ENCODE data around the gene SMPD4. TPM values are rescaled to one million over a fixed set of nuclear protein-coding genes. Genes with fewer than 3 reads are reported as not detected.
"Not testable (repeated sequence)": the region's sequence is repeated elsewhere in the genome, so short reads cannot be mapped to it uniquely, and the experiment has no call there.

SMPD4 gene
- polyA plus RNA-seq, 4 donors, result 50.3 to 82.2 (median 62.3) TPM

GRCh38 chr2:130141645-130142370 lies 39.6 kb downstream of the SMPD4 start:
- DNase-seq (ENCODE audit: low read depth in 4 of 4, low spot score in 2 of 4), result not testable (repeated sequence)

- not testable (repeated sequence) for DNase-seq (ENCODE audit: low read depth in 4 of 4, low spot score in 2 of 4)
These were observed 40.4 kb downstream of the SMPD4 start for GRCh38 chr2:130141002-130141401.

GRCh38 chr2:130140516-130140915 lies 40.9 kb downstream of the SMPD4 start:
- not testable (repeated sequence) for DNase-seq (ENCODE audit: low read depth in 4 of 4, low spot score in 2 of 4)

GRCh38 chr2:130139331-130140280 lies 41.8 kb downstream of the SMPD4 start:
- DNase-seq (ENCODE audit: low read depth in 4 of 4, low spot score in 2 of 4), result not testable (repeated sequence)

GRCh38 chr2:130138841-130139251 lies 42.6 kb downstream of the SMPD4 start:
- DNase-seq (ENCODE audit: low read depth in 4 of 4, low spot score in 2 of 4), result not testable (repeated sequence)

GRCh38 chr2:130138326-130138725 lies 43.1 kb downstream of the SMPD4 start:
- not testable (repeated sequence) for DNase-seq (ENCODE audit: low read depth in 4 of 4, low spot score in 2 of 4)

- not testable (repeated sequence) for DNase-seq (ENCODE audit: low read depth in 4 of 4, low spot score in 2 of 4)
These were observed 44.3 kb downstream of the SMPD4 start for GRCh38 chr2:130137118-130137517.

GRCh38 chr2:130136546-130136945 lies 44.9 kb downstream of the SMPD4 start:
- DNase-seq (ENCODE audit: low read depth in 4 of 4, low spot score in 2 of 4), result not testable (repeated sequence)

- DNase-seq (ENCODE audit: low read depth in 4 of 4, low spot score in 2 of 4), result no peak
These were observed 45.5 kb downstream of the SMPD4 start for GRCh38 chr2:130135692-130136541.

GRCh38 chr2:130129120-130129829 lies 52.1 kb downstream of the SMPD4 start, which contains the start of gene POTEF:
Gene POTEF, minus strand, starts transcription at chr2:130129222. Its CDS starts 8,707 bp downstream, at chr2:130120515.
- DNase-seq (ENCODE audit: low read depth in 4 of 4, low spot score in 2 of 4), result not testable (repeated sequence)

GRCh38 chr2:130128464-130128863 lies 52.9 kb downstream of the SMPD4 start:
- not testable (repeated sequence) for DNase-seq (ENCODE audit: low read depth in 4 of 4, low spot score in 2 of 4)

GRCh38 chr2:130127726-130128125 lies 53.7 kb downstream of the SMPD4 start:
- DNase-seq (ENCODE audit: low read depth in 4 of 4, low spot score in 2 of 4), result not testable (repeated sequence)

- not testable (repeated sequence) for DNase-seq (ENCODE audit: low read depth in 4 of 4, low spot score in 2 of 4)
These were observed 60.5 kb downstream of the SMPD4 start for GRCh38 chr2:130120924-130121323.

- peak in 3 of 4 donors; percentile 6 to 29 (median 26) for DNase-seq (ENCODE audit: low read depth in 4 of 4, low spot score in 2 of 4)
These were observed 78.6 kb downstream of the SMPD4 start for GRCh38 chr2:130102597-130103363.

Other genes starting within 250 kb of the SMPD4 start
- gene RAB6C, start 201.9 kb downstream of the SMPD4 start, polyA plus RNA-seq (ENCODE audit: insufficient read length in 4 of 4), result under 1 TPM; 0.18 to 0.91 (median 0.81) TPM
- gene POTEF, start 52.4 kb downstream of the SMPD4 start, polyA plus RNA-seq (ENCODE audit: insufficient read length in 4 of 4), result under 1 TPM in 3 of 4 donors, not detected in 1; 0.10 to 0.13 (median 0.11) TPM
- gene CCDC74B, start 36.5 kb downstream of the SMPD4 start, polyA plus RNA-seq (ENCODE audit: insufficient read length in 4 of 4), result 10 to 100 TPM in 3 of 4 donors, 1 to 10 TPM in 1; 7.3 to 26.2 (median 16.5) TPM
- 100 to 1,000 TPM in 3 of 4 donors, 10 to 100 TPM in 1; 73.6 to 242 (median 161) TPM for gene MZT2B, start 660 bp upstream of the SMPD4 start, polyA plus RNA-seq (ENCODE audit: insufficient read length in 4 of 4)
- under 1 TPM in 2 of 4 donors, not detected in 2; 0.11 to 0.26 TPM for gene TUBA3E, start 16.8 kb upstream of the SMPD4 start, polyA plus RNA-seq (ENCODE audit: insufficient read length in 4 of 4)
- 10 to 100 TPM; 32.9 to 43.6 (median 39.1) TPM for gene IMP4, start 161.3 kb upstream of the SMPD4 start, polyA plus RNA-seq (ENCODE audit: insufficient read length in 4 of 4)
- gene PTPN18, start 174.5 kb upstream of the SMPD4 start, polyA plus RNA-seq (ENCODE audit: insufficient read length in 4 of 4), result 10 to 100 TPM; 25.6 to 44.3 (median 31.9) TPM